GM23248 (cell line): ENCODE measurements around the gene VRK2. TPM values are rescaled to one million over a fixed set of nuclear protein-coding genes. Genes with fewer than 3 reads are reported as not detected.
A peak's percentile ranks its signal among the peaks of the same experiment; 100 is the strongest.

Experiments
- DNase-seq: peaks from one replicate; pipeline ENCODE4 v3.0.0-alpha.2; 2015
- H2AFZ ChIP-seq: fragments of 200-600 bp; sonication (generic); 2 replicates; pipeline ENCODE4 v1.6.1; 2016; ENCODE audit warnings: antibody characterized with exemption
- H3F3A ChIP-seq: fragments of 200-600 bp; sonication (generic); 2 replicates; pipeline ENCODE4 v1.6.1; 2016; ENCODE audit warnings: mild to moderate bottlenecking, antibody characterized with exemption, mixed run types; ENCODE audit not compliant: insufficient read depth
- H3K27ac ChIP-seq: fragments of 200-600 bp; sonication (generic); 2 replicates; pipeline ENCODE4 v1.5.1; 2016; ENCODE audit warnings: mild to moderate bottlenecking
- H3K27me3 ChIP-seq: fragments of 200-600 bp; sonication (generic); replicated peaks from 2 replicates; pipeline ENCODE4 v1.6.1; 2016; ENCODE audit warnings: mild to moderate bottlenecking; ENCODE audit not compliant: insufficient read depth
- H3K36me3 ChIP-seq: fragments of 200-600 bp; sonication (generic); 2 replicates; pipeline ENCODE4 v1.6.1; 2016; ENCODE audit warnings: low read depth, mild to moderate bottlenecking
- H3K4me1 ChIP-seq: fragments of 200-600 bp; sonication (generic); 2 replicates; pipeline ENCODE4 v1.6.1; 2016; ENCODE audit warnings: mild to moderate bottlenecking; ENCODE audit not compliant: insufficient read depth
- H3K4me2 ChIP-seq: fragments of 200-600 bp; sonication (generic); one replicate; pipeline ENCODE4 v1.6.1; 2016; ENCODE audit warnings: mild to moderate bottlenecking; ENCODE audit not compliant: unreplicated experiment
- H3K4me3 ChIP-seq: fragments of 200-600 bp; sonication (generic); 2 replicates; pipeline ENCODE4 v1.5.1; 2016; ENCODE audit warnings: mild to moderate bottlenecking
- H3K79me2 ChIP-seq: fragments of 200-600 bp; sonication (generic); 2 replicates; pipeline ENCODE4 v1.6.1; 2016; ENCODE audit warnings: mild to moderate bottlenecking; ENCODE audit not compliant: insufficient read depth
- H3K9ac ChIP-seq: fragments of 200-600 bp; sonication (generic); 2 replicates; pipeline ENCODE4 v1.6.1; 2016; ENCODE audit warnings: mild to moderate bottlenecking
- H3K9me2 ChIP-seq: fragments of 200-600 bp; sonication (generic); 2 replicates; pipeline ENCODE4 v1.6.1; 2016; ENCODE audit warnings: mixed run types, mild to moderate bottlenecking, moderate library complexity; ENCODE audit not compliant: insufficient read depth
- H3K9me3 ChIP-seq: fragments of 200-600 bp; sonication (generic); one replicate; pipeline ENCODE4 v1.6.1; 2017; ENCODE audit warnings: low read depth
- H4K20me1 ChIP-seq: fragments of 200-600 bp; sonication (generic); 2 replicates; pipeline ENCODE4 v1.6.0; 2016; ENCODE audit not compliant: insufficient read depth
- EZH2 ChIP-seq: fragments of 200-600 bp; sonication (generic); IDR thresholded peaks from 2 replicates; pipeline ENCODE4 v1.6.1; 2018; ENCODE audit warnings: antibody characterized with exemption, mild to moderate bottlenecking; ENCODE audit not compliant: insufficient read depth, poor library complexity, severe bottlenecking
- EZH2phosphoT487 ChIP-seq: fragments of 200-600 bp; sonication (generic); IDR thresholded peaks from 2 replicates; pipeline ENCODE4 v1.6.1; 2018; ENCODE audit warnings: antibody characterized with exemption, moderate library complexity, mild to moderate bottlenecking, low read depth; ENCODE audit not compliant: insufficient read depth
- WGBS, 2 experiments: methylation state at CpG; one replicate each; pipeline ENCODE4 v1.1.6; 2015 to 2017; ENCODE audit warnings: low lambda C conversion rate in 2 of 2, low coverage in 1 of 2; ENCODE audit errors: missing lambda C conversion rate in 2 of 2; 5-methylcytosine and 5-hydroxymethylcytosine counted together
- in situ Hi-C: fragments of 300-500 bp; cut with MboI; formaldehyde crosslinking; loops from 2 replicates; pipeline ENCODE4 v1.15.0; 2020
- polyA plus RNA-seq: library from polyadenylated mRNA; unstranded; fragments of >200 nt; fragmentation: Nextera tagmentation; extraction: Ambion mirVana; gene quantifications from 2 replicates; pipeline ENCODE4 v1.2.1, GENCODE V29; 2016
- total RNA-seq: library from RNA; depleted of rRNA; stranded (reverse); fragments of >200 nt; shearing (Covaris generic); gene quantifications from 2 replicates; pipeline ENCODE4 v1.2.3, GENCODE V29; 2014

VRK2 gene
- total and polyA plus RNA-seq, 2 experiments from 2014 or later, result 22.4 to 24.2 TPM

GRCh38 chr2:58194458-58194857 lies 147.9 kb downstream of the VRK2 start:
- WGBS, 2 experiments, result 92 to 99% methylated on average over 2 of the region's 2 CpGs
- H3K4me1 ChIP-seq, result no peaks in the 10 kb centered on the region

GRCh38 chr2:58195662-58196061 lies 149.1 kb downstream of the VRK2 start:
- no peaks in the 10 kb centered on the region for H3K27me3 ChIP-seq
- no peaks in the 10 kb centered on the region for H3K9me3 ChIP-seq
- in situ Hi-C loops, result no loop called here
- H3K4me3 ChIP-seq, result no peak overlapping the region
- TF ChIP-seq EZH2 (no peak), EZH2phosphoT487 (no peak)
- no peaks in the 10 kb centered on the region for H3K9me2 ChIP-seq
- no peak overlapping the region for H3K9ac ChIP-seq
- no peaks in the 10 kb centered on the region for H3F3A ChIP-seq
- no peaks in the 10 kb centered on the region for H4K20me1 ChIP-seq
- DNase-seq, result peak; percentile 1
- WGBS, 2 experiments, result 97 to 100% methylated on average over 1 of the region's 1 CpG
- H3K36me3 ChIP-seq, result no peaks in the 10 kb centered on the region; the same call in 1 of the 2 replicates
- H3K4me1 ChIP-seq, result no peaks in the 10 kb centered on the region
- no peak overlapping the region for H3K27ac ChIP-seq
- H3K79me2 ChIP-seq, result no peaks in the 10 kb centered on the region
- H2AFZ ChIP-seq, result no peak overlapping the region
- no peak overlapping the region for H3K4me2 ChIP-seq

More at GRCh38 chr2:58194458-58194857, 147.9 kb downstream of the VRK2 start:
- Histone ChIP-seq H3K4me3 (no peak overlapping the region), H2AFZ (no peak overlapping the region), H3K9me2 (no peaks in the 10 kb centered on the region), H3K27ac (no peak overlapping the region), H3K4me2 (no peak overlapping the region), H4K20me1 (no peaks in the 10 kb centered on the region), H3K27me3 (no peaks in the 10 kb centered on the region), H3F3A (no peaks in the 10 kb centered on the region), H3K36me3 (no peaks in the 10 kb centered on the region; the same call in 1 of the 2 replicates), H3K9ac (no peak overlapping the region), H3K9me3 (no peaks in the 10 kb centered on the region), H3K79me2 (no peaks in the 10 kb centered on the region)
- no peak for DNase-seq
- no peak for TF ChIP-seq EZH2phosphoT487
- no peak for TF ChIP-seq EZH2
- in situ Hi-C loops, result no loop called here

- Histone ChIP-seq H3K27me3 (no peaks in the 10 kb centered on the region), H4K20me1 (no peaks in the 10 kb centered on the region), H3K27ac (no peak overlapping the region), H3K36me3 (no peaks in the 10 kb centered on the region; the same call in 1 of the 2 replicates), H3K4me3 (no peak overlapping the region), H3K9me2 (no peaks in the 10 kb centered on the region), H3K79me2 (no peaks in the 10 kb centered on the region), H2AFZ (no peak overlapping the region), H3K9ac (no peak overlapping the region), H3K9me3 (no peaks in the 10 kb centered on the region), H3K4me1 (no peaks in the 10 kb centered on the region), H3K4me2 (no peak overlapping the region), H3F3A (no peaks in the 10 kb centered on the region)
- TF ChIP-seq EZH2 (no peak), EZH2phosphoT487 (no peak)
- 97 to 100% methylated on average over 2 of the region's 2 CpGs for WGBS, 2 experiments
- in situ Hi-C loops, result no loop called here
- DNase-seq, result no peak
Measured at GRCh38 chr2:58197894-58198293, 151.3 kb downstream of the VRK2 start.

GRCh38 chr2:58202404-58202803 lies 155.8 kb downstream of the VRK2 start:
- Histone ChIP-seq H3K9ac (no peak overlapping the region), H3K36me3 (no peaks in the 10 kb centered on the region), H3K4me2 (no peak overlapping the region), H3K9me3 (no peaks in the 10 kb centered on the region), H4K20me1 (no peaks in the 10 kb centered on the region), H3F3A (no peaks in the 10 kb centered on the region), H3K27ac (no peak overlapping the region), H3K79me2 (no peaks in the 10 kb centered on the region), H3K4me1 (no peaks in the 10 kb centered on the region), H3K4me3 (no peak overlapping the region), H3K27me3 (no peaks in the 10 kb centered on the region), H2AFZ (no peak overlapping the region), H3K9me2 (no peaks in the 10 kb centered on the region)
- DNase-seq, result no peak
- in situ Hi-C loops, result no loop called here
- 91 to 100% methylated on average over 1 of the region's 1 CpG for WGBS, 2 experiments
- TF ChIP-seq EZH2 (no peak), EZH2phosphoT487 (no peak)

- no peaks in the 10 kb centered on the region for H3K4me1 ChIP-seq
- no peaks in the 10 kb centered on the region for H3K27me3 ChIP-seq
- DNase-seq, result no peak
- H3F3A ChIP-seq, result no peaks in the 10 kb centered on the region
- TF ChIP-seq EZH2phosphoT487 (no peak), EZH2 (no peak)
- in situ Hi-C loops, result no loop called here
- no peak overlapping the region for H3K9ac ChIP-seq
- no peak overlapping the region for H3K4me3 ChIP-seq
- no peaks in the 10 kb centered on the region for H3K9me2 ChIP-seq
- no peaks in the 10 kb centered on the region for H4K20me1 ChIP-seq
- no peaks in the 10 kb centered on the region for H3K9me3 ChIP-seq
- H3K79me2 ChIP-seq, result no peaks in the 10 kb centered on the region
- H3K36me3 ChIP-seq, result no peaks in the 10 kb centered on the region
- H3K4me2 ChIP-seq, result no peak overlapping the region
- no peak overlapping the region for H2AFZ ChIP-seq
- H3K27ac ChIP-seq, result no peak overlapping the region
Measured at GRCh38 chr2:58203018-58203417, 156.4 kb downstream of the VRK2 start.
